DOHH2 (cell line): Measurements from ENCODE around the gene NCKAP5.

Source experiments
- H3F3A ChIP-seq: fragments of 200-600 bp; sonication (generic), shearing (Covaris generic); 2 replicates; pipeline ENCODE4 v1.6.0; 2016; ENCODE audit warnings: antibody characterized with exemption, mild to moderate bottlenecking; ENCODE audit not compliant: control insufficient read depth, insufficient read depth
- H3K27ac ChIP-seq: fragments of 200-600 bp; sonication (generic); 2 replicates; pipeline ENCODE4 v1.5.1; 2014; ENCODE audit warnings: low read depth, mild to moderate bottlenecking, low read length, moderate library complexity
- H3K27me3 ChIP-seq: fragments of 200-600 bp; sonication (generic); 2 replicates; pipeline ENCODE4 v1.6.1; 2014; ENCODE audit warnings: mild to moderate bottlenecking, low read length, mixed read lengths; ENCODE audit not compliant: control insufficient read depth
- H3K36me3 ChIP-seq: fragments of 200-600 bp; sonication (generic); 2 replicates; pipeline ENCODE4 v1.6.1; 2014; ENCODE audit warnings: mild to moderate bottlenecking, low read length, moderate library complexity, mixed read lengths; ENCODE audit not compliant: control insufficient read depth
- H3K4me1 ChIP-seq: fragments of 200-600 bp; sonication (generic); 2 replicates; pipeline ENCODE4 v1.6.1; 2014; ENCODE audit warnings: mild to moderate bottlenecking, low read length, mixed read lengths; ENCODE audit not compliant: control insufficient read depth
- H3K4me2 ChIP-seq: fragments of 200-600 bp; sonication (generic); 2 replicates; pipeline ENCODE4 v1.6.0; 2014; ENCODE audit warnings: mild to moderate bottlenecking, low read length, moderate library complexity
- H3K4me3 ChIP-seq: fragments of 200-600 bp; sonication (generic); 2 replicates; pipeline ENCODE4 v1.5.1; 2014; ENCODE audit warnings: mild to moderate bottlenecking, low read length, mixed read lengths
- H3K79me2 ChIP-seq: fragments of 200-600 bp; sonication (generic); 2 replicates; pipeline ENCODE4 v1.6.1; 2014; ENCODE audit warnings: mild to moderate bottlenecking, low read length, mixed read lengths; ENCODE audit not compliant: control insufficient read depth
- H3K9me2 ChIP-seq: fragments of 200-600 bp; sonication (generic); replicated peaks from 2 replicates; pipeline ENCODE4 v1.6.1; 2014; ENCODE audit warnings: mild to moderate bottlenecking, low read length, mixed read lengths; ENCODE audit not compliant: control insufficient read depth
- H3K9me3 ChIP-seq: fragments of 200-600 bp; sonication (generic); 2 replicates; pipeline ENCODE4 v1.6.1; 2014; ENCODE audit warnings: antibody characterized with exemption, low read length, mixed read lengths; ENCODE audit not compliant: control insufficient read depth, insufficient read depth
- H4K20me1 ChIP-seq: fragments of 200-600 bp; sonication (generic); 2 replicates; pipeline ENCODE4 v1.6.0; 2014; ENCODE audit warnings: low read depth, mild to moderate bottlenecking, antibody characterized with exemption, low read length, moderate library complexity; ENCODE audit not compliant: control insufficient read depth, insufficient read depth
- EZH2phosphoT487 ChIP-seq: fragments of 200-600 bp; sonication (generic); IDR thresholded peaks from 2 replicates; pipeline ENCODE4 v1.6.1; 2017; ENCODE audit warnings: borderline replicate concordance, mild to moderate bottlenecking, antibody characterized with exemption, low read length, moderate library complexity, mixed read lengths
- TF ChIP-seq, protein P1 (sequence below): fragments of 200-600 bp; sonication (generic); IDR thresholded peaks from one replicate; pipeline ENCODE4 v1.5.1; 2014; ENCODE audit warnings: antibody characterized with exemption, mild to moderate bottlenecking, low read depth, low read length; ENCODE audit not compliant: poor library complexity, severe bottlenecking

NCKAP5 gene

GRCh38 chr2:132758995-132759394, 809.3 kb downstream of the NCKAP5 start:
- TF ChIP-seq EZH2phosphoT487 = no peak
- TF ChIP-seq, protein P1, sequence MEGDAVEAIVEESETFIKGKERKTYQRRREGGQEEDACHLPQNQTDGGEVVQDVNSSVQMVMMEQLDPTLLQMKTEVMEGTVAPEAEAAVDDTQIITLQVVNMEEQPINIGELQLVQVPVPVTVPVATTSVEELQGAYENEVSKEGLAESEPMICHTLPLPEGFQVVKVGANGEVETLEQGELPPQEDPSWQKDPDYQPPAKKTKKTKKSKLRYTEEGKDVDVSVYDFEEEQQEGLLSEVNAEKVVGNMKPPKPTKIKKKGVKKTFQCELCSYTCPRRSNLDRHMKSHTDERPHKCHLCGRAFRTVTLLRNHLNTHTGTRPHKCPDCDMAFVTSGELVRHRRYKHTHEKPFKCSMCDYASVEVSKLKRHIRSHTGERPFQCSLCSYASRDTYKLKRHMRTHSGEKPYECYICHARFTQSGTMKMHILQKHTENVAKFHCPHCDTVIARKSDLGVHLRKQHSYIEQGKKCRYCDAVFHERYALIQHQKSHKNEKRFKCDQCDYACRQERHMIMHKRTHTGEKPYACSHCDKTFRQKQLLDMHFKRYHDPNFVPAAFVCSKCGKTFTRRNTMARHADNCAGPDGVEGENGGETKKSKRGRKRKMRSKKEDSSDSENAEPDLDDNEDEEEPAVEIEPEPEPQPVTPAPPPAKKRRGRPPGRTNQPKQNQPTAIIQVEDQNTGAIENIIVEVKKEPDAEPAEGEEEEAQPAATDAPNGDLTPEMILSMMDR = no peak

GRCh38 chr2:132757676-132758075, 810.6 kb downstream of the NCKAP5 start:
- H3K4me2 ChIP-seq = no peak overlapping the region
- no peaks in the 10 kb centered on the region for H3K4me1 ChIP-seq
- no peaks in the 10 kb centered on the region for H3K36me3 ChIP-seq
- no peak overlapping the region for H3K4me3 ChIP-seq
- H3K79me2 ChIP-seq = no peaks in the 10 kb centered on the region
- H4K20me1 ChIP-seq = no peaks in the 10 kb centered on the region
- no peaks in the 10 kb centered on the region for H3K27me3 ChIP-seq
- TF ChIP-seq, protein P1 = no peak
- TF ChIP-seq EZH2phosphoT487 = no peak
- H3F3A ChIP-seq = no peaks in the 10 kb centered on the region
- no peak overlapping the region for H3K27ac ChIP-seq
- H3K9me2 ChIP-seq = no peaks in the 10 kb centered on the region
- no peaks in the 10 kb centered on the region for H3K9me3 ChIP-seq

More at GRCh38 chr2:132758995-132759394, 809.3 kb downstream of the NCKAP5 start:
- no peak overlapping the region for H3K27ac ChIP-seq
- H3K27me3 ChIP-seq = no peaks in the 10 kb centered on the region
- H3K4me2 ChIP-seq = no peak overlapping the region
- H3K36me3 ChIP-seq = no peaks in the 10 kb centered on the region
- H3K9me2 ChIP-seq = no peaks in the 10 kb centered on the region
- H3K9me3 ChIP-seq = no peaks in the 10 kb centered on the region
- no peaks in the 10 kb centered on the region for H3K79me2 ChIP-seq
- H3K4me1 ChIP-seq = no peaks in the 10 kb centered on the region
- no peaks in the 10 kb centered on the region for H4K20me1 ChIP-seq
- no peak overlapping the region for H3K4me3 ChIP-seq
- no peaks in the 10 kb centered on the region for H3F3A ChIP-seq

DNA sequence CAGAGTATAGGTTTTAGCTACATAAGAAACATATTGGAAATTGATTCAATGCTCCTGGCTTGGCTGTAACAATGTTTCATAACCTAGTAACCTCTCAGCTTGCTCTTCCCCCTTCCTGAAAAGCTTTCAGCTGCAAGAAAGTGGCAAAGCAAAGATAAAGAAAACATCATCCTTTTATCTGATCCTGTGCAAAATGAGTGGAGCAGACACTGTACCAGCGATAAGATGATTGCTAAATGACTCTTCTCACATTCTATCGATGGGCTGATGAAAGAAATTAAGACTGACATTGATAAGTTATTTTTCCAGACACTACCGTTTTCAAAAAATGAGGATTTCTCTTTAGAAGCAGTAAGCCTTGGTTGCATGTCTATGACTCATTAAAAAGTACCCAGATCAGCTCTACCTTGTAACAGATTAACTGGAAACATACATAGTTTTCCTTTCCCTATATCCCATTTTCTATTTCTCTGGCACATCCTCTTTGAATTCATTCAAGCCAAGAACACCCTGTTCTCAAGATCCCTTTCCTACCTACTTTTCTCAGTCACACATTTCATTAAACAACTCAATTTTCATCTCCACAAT, 811.2 kb downstream of the NCKAP5 start:
- Histone ChIP-seq H3K79me2 (no peaks in the 10 kb centered on the region), H4K20me1 (no peaks in the 10 kb centered on the region), H3K27ac (no peak overlapping the region), H3K4me2 (no peak overlapping the region), H3K4me3 (no peak overlapping the region), H3K9me2 (no peaks in the 10 kb centered on the region), H3K9me3 (no peaks in the 10 kb centered on the region), H3K27me3 (no peaks in the 10 kb centered on the region), H3K36me3 (no peaks in the 10 kb centered on the region), H3K4me1 (no peaks in the 10 kb centered on the region), H3F3A (no peaks in the 10 kb centered on the region)
- TF ChIP-seq, protein P1 = no peak
- no peak for TF ChIP-seq EZH2phosphoT487
